ENCODE data around the gene MVD. TPM values are rescaled to one million over a fixed set of nuclear protein-coding genes. Genes with fewer than 3 reads are reported as not detected.

Gene MVD
- total and polyA plus RNA-seq, 2 of the 13 experiments (the other 11 are each of a cell fraction or from before 2014, with no cell fraction given), result 28.1 to 187 TPM

- peak; percentile 94 for TF ChIP-seq ZNF777 (CRISPR knock-in tag; IDR thresholded peaks at IDR 0.05)
- 0 out of 2 replicates have a peak, but pooled peaks have one; percentile 63 for TF ChIP-seq ZNF558 (CRISPR knock-in tag; IDR thresholded peaks at IDR 0.05; ENCODE audit: borderline replicate concordance)
- TF ChIP-seq HINFP (CRISPR knock-in tag; IDR thresholded peaks at IDR 0.05; ENCODE audit: low read depth), result peak; percentile 93
- TF ChIP-seq ZBTB46 (CRISPR knock-in tag; IDR thresholded peaks at IDR 0.05; ENCODE audit: borderline replicate concordance), result peak; percentile 86; the same call in 1 of the 2 replicates
- TF ChIP-seq ZNF280B (CRISPR knock-in tag; IDR thresholded peaks at IDR 0.05; ENCODE audit: borderline replicate concordance), result peak; percentile 90
- TF ChIP-seq ZBTB10 (CRISPR knock-in tag; IDR thresholded peaks at IDR 0.05; ENCODE audit: borderline replicate concordance), result no peak; the same call in 1 of the 2 replicates
- 0 out of 2 replicates have a peak, but pooled peaks have one; percentile 44 for TF ChIP-seq ZNF280D (CRISPR knock-in tag; IDR thresholded peaks at IDR 0.05)
- no peak for TF ChIP-seq YY1 (IDR thresholded peaks at IDR 0.05; ENCODE audit: insufficient read depth, insufficient replicate concordance, low read depth, low read length)
- TF ChIP-seq ZFX (CRISPR knock-in tag; IDR thresholded peaks at IDR 0.05; ENCODE audit: low read depth), result peak; percentile 66; the same call in 1 of the 2 replicates
- TF ChIP-seq U2AF2 (IDR thresholded peaks at IDR 0.05; ENCODE audit: low read depth, low read length), result no peak
- 0 out of 2 replicates have a peak, but pooled peaks have one; percentile 25 for TF ChIP-seq ZFP82 (CRISPR knock-in tag; IDR thresholded peaks at IDR 0.05; ENCODE audit: borderline replicate concordance)
- peak in 1 of 2 experiments; percentile 15; a peak in 2 of 4 replicates for TF ChIP-seq POLR2A (IDR thresholded peaks at IDR 0.05; ENCODE audit: insufficient read depth in 1 of 2, low read depth in 2 of 2, low read length in 2 of 2)
- TF ChIP-seq NFE2L1 (CRISPR knock-in tag; IDR thresholded peaks at IDR 0.05; ENCODE audit: borderline replicate concordance), result peak; percentile 68; the same call in 1 of the 2 replicates
- TF ChIP-seq HNRNPLL (IDR thresholded peaks at IDR 0.05; ENCODE audit: low read depth, low read length, poor library complexity, severe bottlenecking), result peak; percentile 34
- peak; percentile 96 for TF ChIP-seq CAMTA2 (CRISPR knock-in tag; IDR thresholded peaks at IDR 0.05; ENCODE audit: borderline replicate concordance)
- peak; percentile 64; the same call in 1 of the 2 replicates for TF ChIP-seq MTA1 (CRISPR knock-in tag; IDR thresholded peaks at IDR 0.05; ENCODE audit: borderline replicate concordance)
These were observed 23.8 kb upstream of the MVD start, which contains the start of gene SNAI3 (continued) for GRCh38 chr16:88686439-88687253.

Measured in HepG2 (cell line).